K562 (cell line): ENCODE data around the gene SLC25A42. TPM values are rescaled to one million over a fixed set of nuclear protein-coding genes. Genes with fewer than 3 reads are reported as not detected.

Source experiments
- BCL6 ChIP-seq: fragments of 250-450 bp; sonication (Bioruptor Pico); IDR thresholded peaks from 2 replicates; pipeline ENCODE4 v1.4.0; 2020
- CEBPB ChIP-seq: fragments of 450-650 bp; IDR thresholded peaks from 2 replicates; pipeline ENCODE4 v1.6.1; 2016; ENCODE audit warnings: missing genetic modification characterization, missing compliant biosample characterization
- HNRNPK ChIP-seq: fragments of 200-400 bp; formaldehyde crosslinking; IDR thresholded peaks from one replicate; pipeline ENCODE4 v1.6.1; 2018; ENCODE audit warnings: mild to moderate bottlenecking, low read depth, low read length; ENCODE audit not compliant: poor library complexity, severe bottlenecking
- ILK ChIP-seq: fragments of 450-650 bp; IDR thresholded peaks from 2 replicates; pipeline ENCODE4 v1.6.1; 2016; ENCODE audit warnings: missing genetic modification characterization, low read depth, mild to moderate bottlenecking, missing compliant biosample characterization, moderate library complexity, borderline replicate concordance
- MAFG ChIP-seq: fragments of 450-650 bp; conservative IDR thresholded peaks from 2 replicates; pipeline ENCODE4 v1.6.1; 2016; ENCODE audit warnings: missing genetic modification characterization, missing compliant biosample characterization
- MYC ChIP-seq, 2 experiments: fragments of 250-450 bp in 1 of 2; sonication (Bioruptor Pico) in 1 of 2; IDR thresholded peaks; 2 replicates each; pipeline versions ENCODE4 v1.5.1 to v1.6.1; 2012 to 2021; ENCODE audit warnings: low read depth in 2 of 2, borderline replicate concordance in 1 of 2, improper control_type of control experiment in 1 of 2, low read length in 1 of 2, mild to moderate bottlenecking in 1 of 2, moderate library complexity in 1 of 2
- NCOA1 ChIP-seq: fragments of 450-650 bp; IDR thresholded peaks from 2 replicates; pipeline ENCODE4 v1.6.1; 2016; ENCODE audit warnings: low read depth
- NFATC3 ChIP-seq: fragments of 450-650 bp; IDR thresholded peaks from 2 replicates; pipeline ENCODE4 v1.6.1; 2017; ENCODE audit warnings: mild to moderate bottlenecking
- NFIC ChIP-seq: fragments of 450-650 bp; IDR thresholded peaks from 2 replicates; pipeline ENCODE4 v1.6.1; 2017; ENCODE audit warnings: mild to moderate bottlenecking, inconsistent platforms
- RHOXF2B ChIP-seq: fragments of 250-450 bp; sonication (Bioruptor Pico); conservative IDR thresholded peaks from 2 replicates; pipeline ENCODE4 v1.5.1; 2021
- SP1 ChIP-seq: sonication (generic); formaldehyde crosslinking; IDR thresholded peaks from 2 replicates; pipeline ENCODE4 v1.8.1; 2022; ENCODE audit warnings: mild to moderate bottlenecking, missing genetic modification reagents
- TEAD4 ChIP-seq, 2 experiments: sonication (generic) in 1 of 2; formaldehyde crosslinking in 1 of 2; IDR thresholded peaks; 2 replicates each; pipeline versions ENCODE4 v1.6.1 to v1.8.0; 2012 to 2022; ENCODE audit warnings: borderline replicate concordance in 1 of 2, inconsistent platforms in 1 of 2, low read length in 1 of 2, mild to moderate bottlenecking in 1 of 2, missing genetic modification reagents in 1 of 2
- XRCC5 ChIP-seq: fragments of 200-400 bp; formaldehyde crosslinking; IDR thresholded peaks from 2 replicates; pipeline ENCODE4 v1.6.1; 2017; ENCODE audit warnings: low read depth, mild to moderate bottlenecking, low read length
- ZNF146 ChIP-seq: IDR thresholded peaks from one replicate; pipeline ENCODE4 v1.6.1; 2018; ENCODE audit warnings: missing compliant biosample characterization; ENCODE audit not compliant: unreplicated experiment
- polyA plus RNA-seq, 8 experiments: library from polyadenylated mRNA; depleted of rRNA in 4 of 8; stranded (reverse) in 5 of 8; unstranded in 3 of 8; fragments of >200 nt; fragmentation: Nextera tagmentation in 2 of 8; fragmentation: Illumina TruSeq in 1 of 8; extraction: Ambion mirVana in 2 of 8; extraction: Trizol in 1 of 8; gene quantifications; 2 replicates each; pipeline versions ENCODE4 v1.2.1 to v1.2.3, GENCODE V29; 2011 to 2014; ENCODE audit warnings: inconsistent platforms in 1 of 8, missing spikeins in 1 of 8
- total RNA-seq, 7 experiments: library from RNA; depleted of rRNA in 6 of 7; stranded (reverse); fragments of >200 nt in 6 of 7; fragmentation: Illumina TruSeq in 2 of 7; extraction: Trizol in 2 of 7; gene quantifications; 2 replicates each; pipeline versions ENCODE4 v1.2.1 to v1.2.3, GENCODE V29; 2011 to 2021; ENCODE audit warnings: low replicate concordance in 1 of 7
- TF ChIP-seq, protein P1 (sequence below): fragments of 450-650 bp; IDR thresholded peaks from 2 replicates; pipeline ENCODE4 v1.6.1; 2018; ENCODE audit not compliant: partially characterized antibody
- TF ChIP-seq, protein P2 (sequence below): sonication (generic); formaldehyde crosslinking; IDR thresholded peaks from 2 replicates; pipeline ENCODE4 v1.8.1; 2022; ENCODE audit warnings: missing genetic modification reagents
- TF ChIP-seq, protein P3 (sequence below): IDR thresholded peaks from 2 replicates; pipeline ENCODE4 v1.6.1; 2014; ENCODE audit warnings: antibody characterized with exemption
- TF ChIP-seq, protein P4 (sequence below): fragments of 450-650 bp; formaldehyde crosslinking; IDR thresholded peaks from 2 replicates; pipeline ENCODE4 v1.4.0; 2022; ENCODE audit warnings: mild to moderate bottlenecking, moderate library complexity
- TF ChIP-seq, protein P5 (sequence below): sonication (generic); formaldehyde crosslinking; IDR thresholded peaks from 2 replicates; pipeline ENCODE4 v1.8.0; 2022; ENCODE audit warnings: missing genetic modification reagents, mild to moderate bottlenecking, moderate library complexity, borderline replicate concordance

SLC25A42 gene
- total and polyA plus RNA-seq, 9 of the 15 experiments (the other 6 are each of a cell fraction or from before 2014, with no cell fraction given) = 0.59 to 32.2 (median 14.1) TPM

DNA sequence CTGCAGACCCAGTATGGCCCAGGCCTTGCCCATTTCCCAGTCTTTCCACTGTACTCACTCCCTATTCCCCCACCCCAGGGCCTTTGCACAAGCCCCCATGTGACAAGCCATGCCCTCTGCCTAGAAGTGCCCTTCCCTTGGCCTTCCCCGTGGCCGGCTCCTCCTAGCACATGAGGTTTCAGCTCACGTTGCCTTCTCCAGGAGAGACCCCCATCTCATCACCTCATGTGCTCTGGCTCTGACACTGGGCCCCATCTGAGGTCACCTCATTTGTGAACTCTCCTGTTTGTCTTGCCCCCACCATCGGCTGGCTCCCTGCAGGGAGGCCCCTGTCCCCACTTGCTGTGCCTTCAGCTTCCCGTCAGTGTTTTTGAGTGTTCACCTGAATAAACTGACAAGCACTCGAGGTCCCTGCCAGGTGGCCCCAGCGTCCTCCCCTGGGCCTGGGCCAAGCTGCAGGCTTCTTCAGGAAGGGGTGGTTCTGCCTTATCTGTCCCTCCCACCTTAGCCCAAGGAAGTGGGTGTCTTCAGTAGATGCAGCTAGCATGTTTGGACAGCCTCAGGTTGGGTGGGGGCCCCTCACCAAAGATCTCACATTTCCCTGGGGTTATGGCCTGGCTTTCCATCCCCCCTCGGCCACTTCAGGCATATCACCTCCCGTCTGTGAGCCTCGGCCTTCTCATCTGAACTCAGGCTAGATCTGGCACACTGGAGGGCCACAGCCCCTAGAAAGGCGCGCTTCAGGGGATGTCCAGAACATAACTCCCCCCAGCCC lies 3.8 kb upstream of the SLC25A42 start (continued):
- TF ChIP-seq SP1 (CRISPR knock-in tag) (peak; percentile 85), BCL6 (CRISPR knock-in tag) (no peak), NFATC3 (no peak), XRCC5 (no peak), MYC (IDR thresholded peaks at IDR 0.05; ENCODE audit: low read depth, low read length) (peak; percentile 81), MYC (CRISPR knock-in tag; IDR thresholded peaks at IDR 0.05; ENCODE audit: borderline replicate concordance, low read depth) (no peak), ILK (tag) (no peak), NCOA1 (peak; percentile 90), ZNF146 (CRISPR knock-in tag) (no peak), MAFG (no peak), RHOXF2B (CRISPR knock-in tag) (no peak), HNRNPK (no peak), CEBPB (tag) (no peak), TEAD4 (IDR thresholded peaks at IDR 0.05; ENCODE audit: low read length) (peak; percentile 98), TEAD4 (CRISPR knock-in tag; IDR thresholded peaks at IDR 0.05; ENCODE audit: borderline replicate concordance) (no peak), NFIC (peak; percentile 99)
- TF ChIP-seq, protein P1, sequence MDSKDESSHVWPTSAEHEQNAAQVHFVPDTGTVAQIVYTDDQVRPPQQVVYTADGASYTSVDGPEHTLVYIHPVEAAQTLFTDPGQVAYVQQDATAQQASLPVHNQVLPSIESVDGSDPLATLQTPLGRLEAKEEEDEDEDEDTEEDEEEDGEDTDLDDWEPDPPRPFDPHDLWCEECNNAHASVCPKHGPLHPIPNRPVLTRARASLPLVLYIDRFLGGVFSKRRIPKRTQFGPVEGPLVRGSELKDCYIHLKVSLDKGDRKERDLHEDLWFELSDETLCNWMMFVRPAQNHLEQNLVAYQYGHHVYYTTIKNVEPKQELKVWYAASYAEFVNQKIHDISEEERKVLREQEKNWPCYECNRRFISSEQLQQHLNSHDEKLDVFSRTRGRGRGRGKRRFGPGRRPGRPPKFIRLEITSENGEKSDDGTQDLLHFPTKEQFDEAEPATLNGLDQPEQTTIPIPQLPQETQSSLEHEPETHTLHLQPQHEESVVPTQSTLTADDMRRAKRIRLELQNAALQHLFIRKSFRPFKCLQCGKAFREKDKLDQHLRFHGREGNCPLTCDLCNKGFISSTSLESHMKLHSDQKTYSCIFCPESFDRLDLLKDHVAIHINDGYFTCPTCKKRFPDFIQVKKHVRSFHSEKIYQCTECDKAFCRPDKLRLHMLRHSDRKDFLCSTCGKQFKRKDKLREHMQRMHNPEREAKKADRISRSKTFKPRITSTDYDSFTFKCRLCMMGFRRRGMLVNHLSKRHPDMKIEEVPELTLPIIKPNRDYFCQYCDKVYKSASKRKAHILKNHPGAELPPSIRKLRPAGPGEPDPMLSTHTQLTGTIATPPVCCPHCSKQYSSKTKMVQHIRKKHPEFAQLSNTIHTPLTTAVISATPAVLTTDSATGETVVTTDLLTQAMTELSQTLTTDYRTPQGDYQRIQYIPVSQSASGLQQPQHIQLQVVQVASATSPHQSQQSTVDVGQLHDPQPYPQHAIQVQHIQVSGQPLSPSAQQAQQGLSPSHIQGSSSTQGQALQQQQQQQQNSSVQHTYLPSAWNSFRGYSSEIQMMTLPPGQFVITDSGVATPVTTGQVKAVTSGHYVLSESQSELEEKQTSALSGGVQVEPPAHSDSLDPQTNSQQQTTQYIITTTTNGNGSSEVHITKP = peak; percentile 77
- TF ChIP-seq, protein P2, sequence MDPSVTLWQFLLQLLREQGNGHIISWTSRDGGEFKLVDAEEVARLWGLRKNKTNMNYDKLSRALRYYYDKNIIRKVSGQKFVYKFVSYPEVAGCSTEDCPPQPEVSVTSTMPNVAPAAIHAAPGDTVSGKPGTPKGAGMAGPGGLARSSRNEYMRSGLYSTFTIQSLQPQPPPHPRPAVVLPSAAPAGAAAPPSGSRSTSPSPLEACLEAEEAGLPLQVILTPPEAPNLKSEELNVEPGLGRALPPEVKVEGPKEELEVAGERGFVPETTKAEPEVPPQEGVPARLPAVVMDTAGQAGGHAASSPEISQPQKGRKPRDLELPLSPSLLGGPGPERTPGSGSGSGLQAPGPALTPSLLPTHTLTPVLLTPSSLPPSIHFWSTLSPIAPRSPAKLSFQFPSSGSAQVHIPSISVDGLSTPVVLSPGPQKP = no peak
- TF ChIP-seq, protein P3, sequence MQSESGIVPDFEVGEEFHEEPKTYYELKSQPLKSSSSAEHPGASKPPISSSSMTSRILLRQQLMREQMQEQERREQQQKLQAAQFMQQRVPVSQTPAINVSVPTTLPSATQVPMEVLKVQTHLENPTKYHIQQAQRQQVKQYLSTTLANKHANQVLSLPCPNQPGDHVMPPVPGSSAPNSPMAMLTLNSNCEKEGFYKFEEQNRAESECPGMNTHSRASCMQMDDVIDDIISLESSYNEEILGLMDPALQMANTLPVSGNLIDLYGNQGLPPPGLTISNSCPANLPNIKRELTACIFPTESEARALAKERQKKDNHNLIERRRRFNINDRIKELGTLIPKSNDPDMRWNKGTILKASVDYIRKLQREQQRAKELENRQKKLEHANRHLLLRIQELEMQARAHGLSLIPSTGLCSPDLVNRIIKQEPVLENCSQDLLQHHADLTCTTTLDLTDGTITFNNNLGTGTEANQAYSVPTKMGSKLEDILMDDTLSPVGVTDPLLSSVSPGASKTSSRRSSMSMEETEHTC = peak; percentile 72; the same call in 1 of the 2 replicates
- TF ChIP-seq, protein P4, sequence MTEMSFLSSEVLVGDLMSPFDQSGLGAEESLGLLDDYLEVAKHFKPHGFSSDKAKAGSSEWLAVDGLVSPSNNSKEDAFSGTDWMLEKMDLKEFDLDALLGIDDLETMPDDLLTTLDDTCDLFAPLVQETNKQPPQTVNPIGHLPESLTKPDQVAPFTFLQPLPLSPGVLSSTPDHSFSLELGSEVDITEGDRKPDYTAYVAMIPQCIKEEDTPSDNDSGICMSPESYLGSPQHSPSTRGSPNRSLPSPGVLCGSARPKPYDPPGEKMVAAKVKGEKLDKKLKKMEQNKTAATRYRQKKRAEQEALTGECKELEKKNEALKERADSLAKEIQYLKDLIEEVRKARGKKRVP = no peak
- TF ChIP-seq, protein P5, sequence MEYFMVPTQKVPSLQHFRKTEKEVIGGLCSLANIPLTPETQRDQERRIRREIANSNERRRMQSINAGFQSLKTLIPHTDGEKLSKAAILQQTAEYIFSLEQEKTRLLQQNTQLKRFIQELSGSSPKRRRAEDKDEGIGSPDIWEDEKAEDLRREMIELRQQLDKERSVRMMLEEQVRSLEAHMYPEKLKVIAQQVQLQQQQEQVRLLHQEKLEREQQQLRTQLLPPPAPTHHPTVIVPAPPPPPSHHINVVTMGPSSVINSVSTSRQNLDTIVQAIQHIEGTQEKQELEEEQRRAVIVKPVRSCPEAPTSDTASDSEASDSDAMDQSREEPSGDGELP (CRISPR knock-in tag) = peak; percentile 93
